Endothelial cell (in vitro differentiated cells): Measurements from ENCODE around the gene KCNN3. TPM values are rescaled to one million over a fixed set of nuclear protein-coding genes. Genes with fewer than 3 reads are reported as not detected.
A peak's percentile ranks its signal among the peaks of the same experiment; 100 is the strongest.

Experiments used
- DNase-seq: peaks from one replicate; pipeline ENCODE4 v3.0.0; 2021; ENCODE audit warnings: low spot score
- H3K27ac Mint-ChIP-seq: one replicate; pipeline ENCODE4 v1.8.0; 2021; ENCODE audit warnings: mixed read lengths, inconsistent platforms; ENCODE audit not compliant: unreplicated experiment
- H3K27me3 Mint-ChIP-seq: one replicate; pipeline ENCODE4 v1.8.0; 2021; ENCODE audit warnings: mild to moderate bottlenecking, moderate library complexity, mixed read lengths, inconsistent platforms; ENCODE audit not compliant: unreplicated experiment
- H3K36me3 Mint-ChIP-seq: one replicate; pipeline ENCODE4 v1.8.0; 2021; ENCODE audit warnings: mild to moderate bottlenecking, low read depth, mixed read lengths, inconsistent platforms; ENCODE audit not compliant: unreplicated experiment
- H3K4me1 Mint-ChIP-seq: one replicate; pipeline ENCODE4 v1.8.0; 2021; ENCODE audit warnings: mild to moderate bottlenecking, mixed read lengths, inconsistent platforms; ENCODE audit not compliant: unreplicated experiment
- H3K4me3 Mint-ChIP-seq: one replicate; pipeline ENCODE4 v1.8.0; 2021; ENCODE audit warnings: mild to moderate bottlenecking, mixed read lengths, inconsistent platforms; ENCODE audit not compliant: unreplicated experiment
- H3K9me3 Mint-ChIP-seq: one replicate; pipeline ENCODE4 v1.8.0; 2021; ENCODE audit warnings: mixed read lengths, inconsistent platforms; ENCODE audit not compliant: unreplicated experiment
- total RNA-seq: library from RNA; stranded (reverse); fragmentation: NEBNext Ultra II Directional; extraction: Animal tissue kit (Norgen Biotek cat#: 25700); gene quantifications from one replicate; pipeline ENCODE4 v1.2.1, GENCODE V29; 2021; ENCODE audit not compliant: unreplicated experiment
- TF ChIP-seq, protein P1 (sequence below): fragments of 200-600 bp; sonication (generic); IDR thresholded peaks from one replicate; pipeline ENCODE4 v1.5.0; 2021; ENCODE audit warnings: antibody characterized with exemption; ENCODE audit not compliant: unreplicated experiment

The KCNN3 gene
- total RNA-seq, 1 donor from 2014 or later = 17.3 TPM

GRCh38 chr1:154821083-154821482, 49.0 kb downstream of the KCNN3 start:
- DNase-seq = no peak
- Mint-ChIP-seq H3K9me3 (no peaks in the 10 kb centered on the region), H3K4me1 (peaks cover 13% of the 10 kb centered on the region), H3K27me3 (peaks cover 1% of the 10 kb centered on the region), H3K27ac (no peak overlapping the region), H3K36me3 (peaks cover 12% of the 10 kb centered on the region), H3K4me3 (no peak overlapping the region)
- TF ChIP-seq, protein P1, sequence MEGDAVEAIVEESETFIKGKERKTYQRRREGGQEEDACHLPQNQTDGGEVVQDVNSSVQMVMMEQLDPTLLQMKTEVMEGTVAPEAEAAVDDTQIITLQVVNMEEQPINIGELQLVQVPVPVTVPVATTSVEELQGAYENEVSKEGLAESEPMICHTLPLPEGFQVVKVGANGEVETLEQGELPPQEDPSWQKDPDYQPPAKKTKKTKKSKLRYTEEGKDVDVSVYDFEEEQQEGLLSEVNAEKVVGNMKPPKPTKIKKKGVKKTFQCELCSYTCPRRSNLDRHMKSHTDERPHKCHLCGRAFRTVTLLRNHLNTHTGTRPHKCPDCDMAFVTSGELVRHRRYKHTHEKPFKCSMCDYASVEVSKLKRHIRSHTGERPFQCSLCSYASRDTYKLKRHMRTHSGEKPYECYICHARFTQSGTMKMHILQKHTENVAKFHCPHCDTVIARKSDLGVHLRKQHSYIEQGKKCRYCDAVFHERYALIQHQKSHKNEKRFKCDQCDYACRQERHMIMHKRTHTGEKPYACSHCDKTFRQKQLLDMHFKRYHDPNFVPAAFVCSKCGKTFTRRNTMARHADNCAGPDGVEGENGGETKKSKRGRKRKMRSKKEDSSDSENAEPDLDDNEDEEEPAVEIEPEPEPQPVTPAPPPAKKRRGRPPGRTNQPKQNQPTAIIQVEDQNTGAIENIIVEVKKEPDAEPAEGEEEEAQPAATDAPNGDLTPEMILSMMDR = no peak

DNA sequence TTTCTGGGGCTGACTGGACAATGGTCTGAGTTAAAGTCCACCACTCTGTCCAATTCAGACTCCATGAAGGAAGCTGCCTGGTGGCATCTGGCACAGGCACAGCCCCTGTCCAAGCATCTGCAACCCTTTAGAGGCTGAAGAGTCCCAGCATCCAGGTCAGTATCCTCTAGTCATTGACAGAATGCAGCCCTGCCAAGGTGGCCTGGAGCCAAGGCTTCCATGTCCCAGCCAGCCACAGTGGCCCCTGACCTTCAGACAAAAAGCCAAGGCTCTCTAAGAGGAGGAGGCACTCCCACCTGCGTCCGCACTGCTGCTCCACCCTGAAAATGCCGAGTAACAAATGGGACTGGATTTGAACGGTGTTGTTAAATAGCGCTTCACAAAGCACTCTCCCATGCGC, 49.4 kb downstream of the KCNN3 start:
- Mint-ChIP-seq H3K4me3 (no peak overlapping the region), H3K36me3 (peaks cover 12% of the 10 kb centered on the region), H3K9me3 (no peaks in the 10 kb centered on the region), H3K4me1 (peaks cover 13% of the 10 kb centered on the region), H3K27ac (no peak overlapping the region), H3K27me3 (peaks cover 1% of the 10 kb centered on the region)
- no peak for DNase-seq
- TF ChIP-seq, protein P1 = no peak

DNA sequence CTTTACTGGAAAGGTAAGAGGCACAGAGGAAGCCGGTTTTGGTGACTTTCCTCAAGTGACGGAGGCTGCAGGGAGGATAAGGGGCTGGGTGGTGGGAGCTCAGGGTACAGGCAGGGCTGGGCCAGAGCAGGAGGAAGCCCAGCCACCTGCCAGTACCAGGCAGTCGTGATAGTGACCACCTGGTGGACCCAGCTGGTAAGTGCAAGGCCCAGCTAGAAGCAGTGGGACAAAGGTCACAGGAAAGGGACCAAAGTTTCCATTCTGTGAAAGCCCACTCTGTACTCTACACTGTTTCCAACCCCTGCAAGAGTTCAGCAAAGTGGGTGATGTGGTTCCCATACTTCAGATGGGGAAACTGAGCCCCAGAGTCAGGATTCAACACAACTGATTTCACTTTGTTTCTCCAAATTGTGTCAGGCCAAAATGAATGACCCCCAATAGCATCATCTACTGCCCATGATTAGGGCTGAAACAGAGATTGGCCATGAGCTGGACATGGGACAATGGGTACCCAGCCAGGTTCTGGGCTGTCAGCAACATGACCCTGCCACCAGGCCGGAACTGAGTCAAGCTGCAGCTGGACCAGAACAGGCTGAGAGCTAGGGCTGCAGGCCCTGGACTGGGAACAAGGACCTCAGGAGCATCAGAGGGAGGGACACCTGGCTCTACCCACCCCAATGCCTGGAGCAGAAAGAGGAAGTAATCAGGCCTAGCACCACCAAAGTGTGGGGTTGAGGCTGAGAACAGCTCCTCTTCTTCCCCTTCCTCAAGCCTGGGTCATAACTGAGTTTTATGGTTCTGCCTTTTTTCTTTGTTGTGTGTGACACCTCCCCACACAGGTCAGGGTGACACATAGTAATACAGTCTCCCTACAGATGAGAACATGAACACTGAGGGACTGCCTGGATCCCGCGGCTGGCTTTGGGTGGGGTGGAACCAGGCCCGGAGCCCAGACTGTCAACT, 50.2 kb downstream of the KCNN3 start:
- peak; percentile 61 for DNase-seq
- TF ChIP-seq, protein P1 = peak; percentile 73
- H3K27me3 Mint-ChIP-seq = peaks cover 1% of the 10 kb centered on the region
- no peaks in the 10 kb centered on the region for H3K9me3 Mint-ChIP-seq
- H3K4me1 Mint-ChIP-seq = peaks cover 13% of the 10 kb centered on the region
- no peak overlapping the region for H3K4me3 Mint-ChIP-seq
- peak overlapping the region; percentile 16 for H3K27ac Mint-ChIP-seq
- H3K36me3 Mint-ChIP-seq = peaks cover 12% of the 10 kb centered on the region

- peaks cover 12% of the 10 kb centered on the region for H3K36me3 Mint-ChIP-seq
- TF ChIP-seq, protein P1 = no peak
- H3K27me3 Mint-ChIP-seq = peaks cover 1% of the 10 kb centered on the region
- H3K4me3 Mint-ChIP-seq = no peak overlapping the region
- peaks cover 13% of the 10 kb centered on the region for H3K4me1 Mint-ChIP-seq
- DNase-seq = no peak
- H3K27ac Mint-ChIP-seq = no peak overlapping the region
- H3K9me3 Mint-ChIP-seq = no peaks in the 10 kb centered on the region
Observed at GRCh38 chr1:154818911-154819310, 51.2 kb downstream of the KCNN3 start.

- no peak overlapping the region for H3K27ac Mint-ChIP-seq
- peaks cover 12% of the 10 kb centered on the region for H3K36me3 Mint-ChIP-seq
- H3K9me3 Mint-ChIP-seq = no peaks in the 10 kb centered on the region
- no peak overlapping the region for H3K4me3 Mint-ChIP-seq
- H3K27me3 Mint-ChIP-seq = peaks cover 3% of the 10 kb centered on the region
- TF ChIP-seq, protein P1 = no peak
- peaks cover 25% of the 10 kb centered on the region for H3K4me1 Mint-ChIP-seq
- no peak for DNase-seq
Observed at GRCh38 chr1:154816937-154817336, 53.1 kb downstream of the KCNN3 start.
